ENCODE results near the gene IFNA1.
A peak's percentile ranks its signal among the peaks of the same experiment; 100 is the strongest.

Gene IFNA1

GRCh38 chr9:21395778-21396717 lies 44.2 kb upstream of the IFNA1 start (continued):
- no peak for TF ChIP-seq AEBP2 (tag by site-specific recombination; IDR thresholded peaks at IDR 0.05; ENCODE audit: borderline replicate concordance)
- no peak for TF ChIP-seq ZNF596 (tag by site-specific recombination; IDR thresholded peaks at IDR 0.05)
- TF ChIP-seq ZNF843 (tag by site-specific recombination; IDR thresholded peaks at IDR 0.05): no peak
- no peak for TF ChIP-seq ZNF354C (tag by site-specific recombination; IDR thresholded peaks at IDR 0.05; ENCODE audit: borderline replicate concordance, low read depth)
- no peak for TF ChIP-seq ZNF585B (tag by site-specific recombination; IDR thresholded peaks at IDR 0.05)
- no peak for TF ChIP-seq HOXC10 (CRISPR knock-in tag; IDR thresholded peaks at IDR 0.05)
- no peak for TF ChIP-seq ZNF544 (tag by site-specific recombination; IDR thresholded peaks at IDR 0.05)
- no peak for TF ChIP-seq ZNF133 (tag by site-specific recombination; IDR thresholded peaks at IDR 0.05)
- peak; percentile 32 for TF ChIP-seq ZNF654 (tag by site-specific recombination; IDR thresholded peaks at IDR 0.05; ENCODE audit: low read depth)
- no peak for TF ChIP-seq MEIS1 (CRISPR knock-in tag; IDR thresholded peaks at IDR 0.05; ENCODE audit: borderline replicate concordance)
- TF ChIP-seq SCRT1 (tag by site-specific recombination; IDR thresholded peaks at IDR 0.05; ENCODE audit: borderline replicate concordance): no peak
- TF ChIP-seq BCL11A (tag by site-specific recombination; IDR thresholded peaks at IDR 0.05; ENCODE audit: low read depth): no peak
- no peak for TF ChIP-seq ZNF48 (tag by site-specific recombination; IDR thresholded peaks at IDR 0.05)
- TF ChIP-seq ZSCAN23 (tag by site-specific recombination; IDR thresholded peaks at IDR 0.05): no peak
- TF ChIP-seq ZNF707 (tag by site-specific recombination; IDR thresholded peaks at IDR 0.05): no peak
- TF ChIP-seq ZNF404 (tag by site-specific recombination; IDR thresholded peaks at IDR 0.05): no peak
- no peak for TF ChIP-seq ZNF211 (tag by site-specific recombination; IDR thresholded peaks at IDR 0.05; ENCODE audit: low read depth)
- TF ChIP-seq ZNF423 (tag by site-specific recombination; IDR thresholded peaks at IDR 0.05): no peak
- no peak for TF ChIP-seq KLF10 (tag by site-specific recombination; IDR thresholded peaks at IDR 0.05)
- no peak for TF ChIP-seq BCL11B (tag by site-specific recombination; IDR thresholded peaks at IDR 0.05; ENCODE audit: low read depth)
- no peak for TF ChIP-seq ZNF274 (IDR thresholded peaks at IDR 0.05; ENCODE audit: low read length)
- TF ChIP-seq ZNF274 (tag by site-specific recombination; IDR thresholded peaks at IDR 0.05; ENCODE audit: borderline replicate concordance): no peak
- TF ChIP-seq ZNF610 (tag by site-specific recombination; IDR thresholded peaks at IDR 0.05; ENCODE audit: borderline replicate concordance): no peak
- no peak for TF ChIP-seq ZXDB (tag by site-specific recombination; IDR thresholded peaks at IDR 0.05)
- TF ChIP-seq ZBTB10 (tag by site-specific recombination; IDR thresholded peaks at IDR 0.05): no peak
- no peak for TF ChIP-seq ZNF112 (tag by site-specific recombination; IDR thresholded peaks at IDR 0.05)
- no peak for TF ChIP-seq HOXD13 (CRISPR knock-in tag; IDR thresholded peaks at IDR 0.05; ENCODE audit: borderline replicate concordance)
- TF ChIP-seq YY1 (tag by site-specific recombination; IDR thresholded peaks at IDR 0.05): no peak
- no peak for TF ChIP-seq MZF1 (tag by site-specific recombination; IDR thresholded peaks at IDR 0.05; ENCODE audit: borderline replicate concordance)
- peak; percentile 58 for TF ChIP-seq ZNF341 (tag by site-specific recombination; IDR thresholded peaks at IDR 0.05; ENCODE audit: low read depth)
- no peak for TF ChIP-seq ZNF561 (tag by site-specific recombination; IDR thresholded peaks at IDR 0.05; ENCODE audit: borderline replicate concordance)
- no peak for TF ChIP-seq MYNN (tag by site-specific recombination; IDR thresholded peaks at IDR 0.05; ENCODE audit: borderline replicate concordance)
- TF ChIP-seq ZSCAN30 (tag by site-specific recombination; IDR thresholded peaks at IDR 0.05): 0 out of 2 replicates have a peak, but pooled peaks have one; percentile 34
- no peak for TF ChIP-seq ZNF571 (tag by site-specific recombination; IDR thresholded peaks at IDR 0.05)
- no peak for TF ChIP-seq ZNF521 (tag by site-specific recombination; IDR thresholded peaks at IDR 0.05)
- no peak for TF ChIP-seq ZNF433 (tag by site-specific recombination; IDR thresholded peaks at IDR 0.05; ENCODE audit: low read depth)
- TF ChIP-seq SETDB1 (IDR thresholded peaks at IDR 0.05; ENCODE audit: insufficient read length, low read length): no peak
- TF ChIP-seq EGR2 (tag by site-specific recombination; IDR thresholded peaks at IDR 0.05; ENCODE audit: low read depth): no peak
- no peak for TF ChIP-seq ZNF391 (tag by site-specific recombination; IDR thresholded peaks at IDR 0.05; ENCODE audit: borderline replicate concordance, low read depth)
- TF ChIP-seq GFI1B (tag by site-specific recombination; IDR thresholded peaks at IDR 0.05): no peak

Data from HEK293 (cell line).